Activated T-helper 1 cell treated with anti-CD3 and anti-CD28 coated beads, Interleukin-2, amount 50 U/mL, for 16 hours (primary cell): ENCODE results near the gene CAMTA1.
"Not testable (repeated sequence)": the region's sequence is repeated elsewhere in the genome, so short reads cannot be mapped to it uniquely, and the experiment has no call there.

Source experiments
- DNase-seq, 2 donors: peaks; one replicate each; pipeline ENCODE4 v3.0.0-alpha.2; 2020; ENCODE audit warnings: low read depth in 1 of 2, low spot score in 1 of 2

CAMTA1 gene

GRCh38 chr1:6904476-6905170, 119.4 kb downstream of the CAMTA1 start:
- no peak for DNase-seq

GRCh38 chr1:6905331-6905730, 120.1 kb downstream of the CAMTA1 start:
- DNase-seq: no peak

- no peak for DNase-seq
Observed at GRCh38 chr1:6905790-6906189, 120.5 kb downstream of the CAMTA1 start.

- DNase-seq: no peak
Observed at GRCh38 chr1:6906783-6907182, 121.5 kb downstream of the CAMTA1 start.

- DNase-seq: no peak
Observed at GRCh38 chr1:6907201-6907600, 121.9 kb downstream of the CAMTA1 start.

- DNase-seq: no peak
Observed at GRCh38 chr1:6907676-6908434, 122.6 kb downstream of the CAMTA1 start.

- DNase-seq: no peak
Observed at GRCh38 chr1:6909401-6909800, 124.1 kb downstream of the CAMTA1 start.

- DNase-seq: no peak
Observed at GRCh38 chr1:6909857-6910256, 124.6 kb downstream of the CAMTA1 start.

GRCh38 chr1:6911021-6911941, 126.0 kb downstream of the CAMTA1 start:
- no peak for DNase-seq

GRCh38 chr1:6911974-6912373, 126.7 kb downstream of the CAMTA1 start:
- no peak for DNase-seq

GRCh38 chr1:6912518-6912917, 127.3 kb downstream of the CAMTA1 start:
- no peak for DNase-seq

GRCh38 chr1:6913086-6913485, 127.8 kb downstream of the CAMTA1 start:
- DNase-seq: no peak

GRCh38 chr1:6914706-6915105, 129.5 kb downstream of the CAMTA1 start:
- DNase-seq: no peak

GRCh38 chr1:6915999-6916565, 130.8 kb downstream of the CAMTA1 start:
- DNase-seq: no peak

GRCh38 chr1:6917067-6917466, 131.8 kb downstream of the CAMTA1 start:
- no peak for DNase-seq

GRCh38 chr1:6918186-6918924, 133.1 kb downstream of the CAMTA1 start:
- no peak for DNase-seq

- DNase-seq: no peak
Observed at GRCh38 chr1:6918925-6919511, 133.8 kb downstream of the CAMTA1 start.

GRCh38 chr1:6921506-6921905, 136.3 kb downstream of the CAMTA1 start:
- DNase-seq: not testable (repeated sequence)

GRCh38 chr1:6922096-6922931, 137.1 kb downstream of the CAMTA1 start:
- no peak for DNase-seq
